Fibroblast of villous mesenchyme (primary cell): Measurements from ENCODE around the gene UBASH3B. TPM values are rescaled to one million over a fixed set of nuclear protein-coding genes. Genes with fewer than 3 reads are reported as not detected.

ENCODE experiments used
- DNase-seq: peaks from one replicate; pipeline ENCODE4 v3.0.0-alpha.2; 2010; ENCODE audit warnings: low read depth
- H3K4me3 ChIP-seq: 2 replicates; pipeline ENCODE4 v1.5.1; 2011; ENCODE audit warnings: low read depth, mild to moderate bottlenecking, low read length
- total RNA-seq: library from RNA; depleted of rRNA; stranded (reverse); fragments of >200 nt; gene quantifications from 2 replicates; pipeline ENCODE4 v1.2.3, GENCODE V29; 2012
- TF ChIP-seq, protein P1 (sequence below): IDR thresholded peaks from 2 replicates; pipeline ENCODE4 v1.5.1; 2012; ENCODE audit warnings: low read depth, mild to moderate bottlenecking, low read length; ENCODE audit not compliant: insufficient read depth

Gene UBASH3B
- total RNA-seq, 1 donor: 30.7 TPM

DNA sequence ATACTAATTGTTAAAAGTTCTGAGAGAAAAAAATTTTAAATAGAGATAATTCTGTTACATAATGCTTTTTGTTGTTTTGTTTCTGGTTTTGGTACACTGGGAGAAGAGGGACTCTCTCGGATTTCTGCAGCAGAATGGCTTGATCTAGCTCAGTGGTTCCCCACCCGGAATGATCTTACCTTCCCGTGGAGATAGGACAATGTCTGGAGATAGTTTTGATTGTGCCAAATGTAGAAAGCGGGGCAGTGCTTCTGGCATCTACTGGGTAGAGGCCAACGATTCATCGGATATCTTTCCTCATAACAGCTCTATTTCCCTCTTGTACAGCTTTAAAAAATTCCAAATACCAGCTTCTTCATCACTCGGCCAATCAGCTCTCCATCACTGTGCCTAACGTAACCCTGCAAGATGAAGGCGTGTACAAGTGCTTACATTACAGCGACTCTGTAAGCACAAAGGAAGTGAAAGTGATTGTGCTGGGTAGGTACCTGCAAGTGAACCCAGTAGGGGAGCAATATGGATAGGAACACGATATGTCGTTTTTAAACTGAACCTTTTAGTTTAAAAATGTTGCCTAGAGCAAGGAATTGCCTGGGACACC is 195.9 kb downstream of the UBASH3B start:
- TF ChIP-seq, protein P1, sequence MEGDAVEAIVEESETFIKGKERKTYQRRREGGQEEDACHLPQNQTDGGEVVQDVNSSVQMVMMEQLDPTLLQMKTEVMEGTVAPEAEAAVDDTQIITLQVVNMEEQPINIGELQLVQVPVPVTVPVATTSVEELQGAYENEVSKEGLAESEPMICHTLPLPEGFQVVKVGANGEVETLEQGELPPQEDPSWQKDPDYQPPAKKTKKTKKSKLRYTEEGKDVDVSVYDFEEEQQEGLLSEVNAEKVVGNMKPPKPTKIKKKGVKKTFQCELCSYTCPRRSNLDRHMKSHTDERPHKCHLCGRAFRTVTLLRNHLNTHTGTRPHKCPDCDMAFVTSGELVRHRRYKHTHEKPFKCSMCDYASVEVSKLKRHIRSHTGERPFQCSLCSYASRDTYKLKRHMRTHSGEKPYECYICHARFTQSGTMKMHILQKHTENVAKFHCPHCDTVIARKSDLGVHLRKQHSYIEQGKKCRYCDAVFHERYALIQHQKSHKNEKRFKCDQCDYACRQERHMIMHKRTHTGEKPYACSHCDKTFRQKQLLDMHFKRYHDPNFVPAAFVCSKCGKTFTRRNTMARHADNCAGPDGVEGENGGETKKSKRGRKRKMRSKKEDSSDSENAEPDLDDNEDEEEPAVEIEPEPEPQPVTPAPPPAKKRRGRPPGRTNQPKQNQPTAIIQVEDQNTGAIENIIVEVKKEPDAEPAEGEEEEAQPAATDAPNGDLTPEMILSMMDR: no peak
- no peak for DNase-seq
- no peak overlapping the region for H3K4me3 ChIP-seq

DNA sequence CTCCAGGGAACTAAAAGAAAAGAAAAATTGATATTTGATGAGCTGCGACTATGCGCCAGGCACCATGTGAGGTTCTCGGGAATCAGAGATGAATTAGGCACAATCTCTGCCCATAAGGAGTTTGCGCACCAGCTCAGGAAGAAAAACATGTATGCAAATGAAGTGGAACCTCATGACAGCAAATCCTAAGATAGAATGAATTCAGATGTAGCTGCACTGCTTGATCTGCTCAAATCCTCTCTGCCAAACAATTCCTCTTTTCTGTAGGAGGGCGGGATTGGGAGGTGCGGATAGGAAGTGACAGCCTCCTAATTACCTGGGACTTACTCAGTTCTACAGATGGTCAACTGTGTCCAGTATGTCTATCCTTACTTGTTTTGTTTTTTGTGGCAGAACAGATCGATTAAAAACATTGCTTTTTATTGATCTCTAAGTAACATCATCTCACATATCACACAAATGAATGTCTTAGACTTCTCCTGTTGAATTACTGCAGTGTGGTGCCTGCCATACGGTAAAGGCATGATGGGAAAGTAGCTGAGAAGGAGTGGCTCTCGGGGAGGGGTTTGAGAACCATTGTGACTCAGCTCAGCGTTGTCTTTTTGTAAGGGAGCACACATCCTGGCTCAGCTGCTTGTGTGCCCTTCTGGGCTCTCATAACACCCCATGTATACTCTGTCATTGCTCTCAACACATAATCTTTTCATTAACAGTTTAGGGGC is 196.7 kb downstream of the UBASH3B start:
- TF ChIP-seq, protein P1: no peak
- no peak overlapping the region for H3K4me3 ChIP-seq
- DNase-seq: no peak

DNA sequence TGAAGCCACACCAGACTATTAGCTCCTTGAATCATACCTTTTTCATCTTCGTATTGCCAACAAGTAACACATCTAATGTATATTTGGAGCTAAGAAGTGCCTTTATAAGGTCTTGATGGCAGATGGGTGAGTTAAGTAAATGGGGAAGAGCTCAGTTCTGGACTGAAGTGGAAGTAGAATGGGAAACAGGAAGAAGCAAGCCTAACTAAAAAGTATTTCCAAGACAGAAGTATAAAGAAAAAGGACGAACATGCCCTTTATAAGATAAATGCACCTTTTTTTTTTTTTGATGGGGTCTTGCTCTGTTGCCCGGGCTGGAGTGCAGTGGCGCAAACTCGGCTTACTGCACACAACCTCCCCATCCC is 197.3 kb downstream of the UBASH3B start:
- TF ChIP-seq, protein P1: no peak
- H3K4me3 ChIP-seq: no peak overlapping the region
- DNase-seq: no peak

DNA sequence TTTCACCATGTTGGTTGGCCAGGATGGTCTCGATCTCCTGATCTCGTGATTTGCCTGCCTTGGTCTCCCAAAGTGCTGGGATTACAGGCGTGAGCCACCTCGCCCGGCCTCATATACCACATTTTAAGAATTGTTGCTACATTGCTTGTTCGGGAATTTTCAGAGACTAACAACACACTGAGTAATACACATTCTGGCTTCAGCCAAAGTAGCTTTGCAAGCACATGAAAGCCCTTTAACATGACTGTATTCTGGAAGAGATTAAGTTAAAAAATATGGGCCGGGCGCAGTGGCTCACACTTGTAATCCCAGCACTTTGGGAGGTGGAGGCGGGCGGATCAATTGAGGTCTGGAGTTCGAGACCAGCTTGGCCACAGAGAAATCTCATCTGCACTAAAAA is 197.7 kb downstream of the UBASH3B start:
- TF ChIP-seq, protein P1: no peak
- no peak overlapping the region for H3K4me3 ChIP-seq
- no peak for DNase-seq

DNA sequence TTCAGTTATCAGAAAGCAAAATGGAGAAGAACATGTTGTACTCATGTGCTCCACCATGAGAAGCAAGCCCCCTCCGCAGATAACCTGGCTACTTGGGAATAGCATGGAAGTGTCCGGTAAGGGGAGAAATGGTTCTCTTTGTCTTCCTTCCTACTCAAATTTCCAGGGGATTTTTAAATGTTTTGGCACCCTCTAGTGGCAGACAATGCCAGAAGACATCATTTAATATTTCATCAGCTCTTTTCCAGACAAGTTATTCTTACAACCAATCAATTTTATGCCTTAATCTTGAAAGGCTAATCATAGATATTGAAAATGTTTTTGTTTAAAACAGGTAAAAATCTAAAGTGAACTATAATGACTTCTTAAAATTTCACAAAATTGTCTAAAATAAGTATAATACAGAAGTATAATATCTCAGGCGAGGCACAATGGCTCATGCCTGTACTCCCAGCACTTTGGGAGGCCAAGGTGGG is 198.5 kb downstream of the UBASH3B start:
- TF ChIP-seq, protein P1: peak; percentile 61
- peak; percentile 85 for DNase-seq

DNA sequence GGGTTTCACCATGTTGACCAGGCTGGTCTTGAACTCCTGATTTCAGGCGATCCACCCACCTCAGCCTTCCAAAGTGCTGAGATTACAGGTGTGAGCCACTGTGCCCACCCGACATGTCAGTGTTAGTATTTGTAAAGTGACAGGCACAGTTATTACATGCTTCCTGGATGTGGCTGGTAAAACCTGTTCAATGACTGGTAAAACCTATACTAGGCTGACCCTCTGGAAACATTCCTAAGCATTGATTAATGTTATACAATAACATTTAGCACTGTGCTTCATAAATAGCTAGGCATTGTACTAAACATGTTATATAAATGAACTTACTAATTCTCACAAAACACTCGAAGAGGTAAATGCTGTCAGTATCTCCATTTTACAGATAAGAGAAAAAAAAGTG is 206.1 kb downstream of the UBASH3B start:
- no peak overlapping the region for H3K4me3 ChIP-seq
- DNase-seq: no peak
- TF ChIP-seq, protein P1: no peak

More for the DNA sequence above, 198.5 kb downstream of the UBASH3B start:
- H3K4me3 ChIP-seq: no peak overlapping the region
